ENCODE data around the gene FLYWCH2.

Gene FLYWCH2

DNA sequence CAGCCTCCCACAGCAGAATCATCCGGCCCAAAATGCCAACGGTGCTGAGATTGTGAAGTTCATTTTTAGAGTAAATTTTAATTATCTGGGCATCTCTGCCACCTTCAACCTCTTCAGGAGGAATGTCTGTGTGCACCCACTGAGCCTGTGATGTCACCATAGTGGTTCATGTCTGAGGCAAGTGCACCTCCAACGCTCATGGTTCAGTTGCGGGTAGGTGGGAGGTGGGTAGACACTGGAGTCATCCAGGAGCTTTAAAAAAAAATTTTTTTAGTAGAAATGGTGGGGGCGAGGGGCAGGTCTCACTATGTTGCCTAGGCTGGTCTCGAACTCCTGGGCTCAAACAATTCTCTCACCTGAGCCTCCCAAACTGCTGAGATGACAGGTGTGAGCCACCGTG lies 30.6 kb downstream of the FLYWCH2 start:
- H3K9me3 ChIP-seq (ENCODE audit: insufficient read depth, low read length, severe bottlenecking) = no peaks in the 10 kb centered on the region
- peaks cover 16% of the 10 kb centered on the region for H3K79me2 ChIP-seq (ENCODE audit: insufficient read depth, low read length)
- no peak for ATAC-seq (ENCODE audit: insufficient read depth, low read depth)
- no peak overlapping the region for H3K9ac ChIP-seq (ENCODE audit: low read depth, low read length)
- H3K27me3 ChIP-seq (ENCODE audit: insufficient read depth, low read length, poor library complexity) = no peaks in the 10 kb centered on the region
- H4K20me1 ChIP-seq (ENCODE audit: insufficient read depth, low read length) = no peaks in the 10 kb centered on the region
- peaks cover 23% of the 10 kb centered on the region for H3K4me1 ChIP-seq (ENCODE audit: insufficient read depth, low read length)
- DNase-seq = no peak
- H3K36me3 ChIP-seq (ENCODE audit: insufficient read depth, low read length) = peaks cover 15% of the 10 kb centered on the region
- no peak overlapping the region for H3K27ac ChIP-seq (ENCODE audit: low read length)
- H3K4me2 ChIP-seq (ENCODE audit: insufficient read depth, low read length) = peak overlapping the region; percentile 89
- H3K4me3 ChIP-seq (ENCODE audit: low read depth in 1 of 2, low read length in 2 of 2) = peak overlapping the region in 1 of 2 experiments; percentile 82; a peak in 1 of 4 replicates
- no peak overlapping the region for H2AFZ ChIP-seq (ENCODE audit: low read depth, low read length)
- TF ChIP-seq, protein P1, sequence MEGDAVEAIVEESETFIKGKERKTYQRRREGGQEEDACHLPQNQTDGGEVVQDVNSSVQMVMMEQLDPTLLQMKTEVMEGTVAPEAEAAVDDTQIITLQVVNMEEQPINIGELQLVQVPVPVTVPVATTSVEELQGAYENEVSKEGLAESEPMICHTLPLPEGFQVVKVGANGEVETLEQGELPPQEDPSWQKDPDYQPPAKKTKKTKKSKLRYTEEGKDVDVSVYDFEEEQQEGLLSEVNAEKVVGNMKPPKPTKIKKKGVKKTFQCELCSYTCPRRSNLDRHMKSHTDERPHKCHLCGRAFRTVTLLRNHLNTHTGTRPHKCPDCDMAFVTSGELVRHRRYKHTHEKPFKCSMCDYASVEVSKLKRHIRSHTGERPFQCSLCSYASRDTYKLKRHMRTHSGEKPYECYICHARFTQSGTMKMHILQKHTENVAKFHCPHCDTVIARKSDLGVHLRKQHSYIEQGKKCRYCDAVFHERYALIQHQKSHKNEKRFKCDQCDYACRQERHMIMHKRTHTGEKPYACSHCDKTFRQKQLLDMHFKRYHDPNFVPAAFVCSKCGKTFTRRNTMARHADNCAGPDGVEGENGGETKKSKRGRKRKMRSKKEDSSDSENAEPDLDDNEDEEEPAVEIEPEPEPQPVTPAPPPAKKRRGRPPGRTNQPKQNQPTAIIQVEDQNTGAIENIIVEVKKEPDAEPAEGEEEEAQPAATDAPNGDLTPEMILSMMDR (IDR thresholded peaks at IDR 0.05; ENCODE audit: borderline replicate concordance, extremely low read depth, low read length, poor library complexity, severe bottlenecking) = no peak
- TF ChIP-seq EZH2 (IDR thresholded peaks at IDR 0.05; ENCODE audit: borderline replicate concordance, low read depth, low read length, severe bottlenecking) = no peak

GRCh38 chr16:2914233-2914632 lies 31.2 kb downstream of the FLYWCH2 start:
- H3K9me3 ChIP-seq (ENCODE audit: insufficient read depth, low read length, severe bottlenecking) = no peaks in the 10 kb centered on the region
- H3K27me3 ChIP-seq (ENCODE audit: insufficient read depth, low read length, poor library complexity) = no peaks in the 10 kb centered on the region
- no peak for DNase-seq
- H4K20me1 ChIP-seq (ENCODE audit: insufficient read depth, low read length) = no peaks in the 10 kb centered on the region
- no peak overlapping the region for H3K4me2 ChIP-seq (ENCODE audit: insufficient read depth, low read length)
- peaks cover 16% of the 10 kb centered on the region for H3K79me2 ChIP-seq (ENCODE audit: insufficient read depth, low read length)
- no peak overlapping the region for H3K4me3 ChIP-seq (ENCODE audit: low read depth in 1 of 2, low read length in 2 of 2)
- no peak overlapping the region for H2AFZ ChIP-seq (ENCODE audit: low read depth, low read length)
- ATAC-seq (ENCODE audit: insufficient read depth, low read depth) = no peak
- H3K4me1 ChIP-seq (ENCODE audit: insufficient read depth, low read length) = peaks cover 23% of the 10 kb centered on the region
- TF ChIP-seq, protein P1 (IDR thresholded peaks at IDR 0.05; ENCODE audit: borderline replicate concordance, extremely low read depth, low read length, poor library complexity, severe bottlenecking) = no peak
- TF ChIP-seq EZH2 (IDR thresholded peaks at IDR 0.05; ENCODE audit: borderline replicate concordance, low read depth, low read length, severe bottlenecking) = no peak
- H3K9ac ChIP-seq (ENCODE audit: low read depth, low read length) = no peak overlapping the region
- peaks cover 15% of the 10 kb centered on the region for H3K36me3 ChIP-seq (ENCODE audit: insufficient read depth, low read length)
- H3K27ac ChIP-seq (ENCODE audit: low read length) = no peak overlapping the region

DNA sequence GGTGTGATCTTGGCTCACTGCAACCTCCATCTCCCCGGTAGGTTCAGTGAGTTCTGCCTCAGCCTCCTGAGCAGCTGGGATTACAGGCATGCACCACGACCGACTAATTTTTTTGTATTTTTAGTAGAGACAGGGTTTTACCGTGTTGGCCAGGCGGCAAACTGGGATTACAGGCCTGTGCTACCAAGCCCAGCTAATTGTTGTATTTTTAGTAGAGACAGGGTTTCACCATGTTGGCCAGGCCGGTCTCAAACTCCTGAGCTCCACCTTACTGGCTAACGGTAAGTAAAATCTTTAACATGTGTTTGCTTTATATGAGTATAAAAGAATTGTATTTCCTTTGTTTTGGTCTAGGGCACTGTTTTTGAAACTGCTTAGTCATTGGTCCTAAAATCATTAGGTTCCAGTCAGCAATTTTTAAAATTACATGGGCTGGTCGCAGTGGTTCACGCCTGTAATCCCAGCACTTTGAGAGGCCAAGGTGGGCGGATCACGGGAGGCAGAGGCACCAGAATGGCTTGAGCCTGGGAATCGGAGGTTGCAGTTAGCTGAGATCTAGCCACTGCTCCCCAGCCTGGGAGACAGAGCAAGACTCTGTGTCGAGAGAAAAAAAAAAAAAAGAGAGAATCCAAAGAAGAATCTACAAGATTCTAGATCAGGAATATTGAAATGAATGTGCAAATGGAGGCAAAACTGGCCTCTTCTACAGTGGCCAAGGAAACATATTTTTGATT lies 32.3 kb downstream of the FLYWCH2 start:
- Histone ChIP-seq H3K4me1 (ENCODE audit: insufficient read depth, low read length) (peaks cover 23% of the 10 kb centered on the region), H3K4me2 (ENCODE audit: insufficient read depth, low read length) (no peak overlapping the region), H3K27me3 (ENCODE audit: insufficient read depth, low read length, poor library complexity) (no peaks in the 10 kb centered on the region), H3K27ac (ENCODE audit: low read length) (no peak overlapping the region), H4K20me1 (ENCODE audit: insufficient read depth, low read length) (no peaks in the 10 kb centered on the region), H3K4me3 (ENCODE audit: low read depth in 1 of 2, low read length in 2 of 2) (no peak overlapping the region), H3K36me3 (ENCODE audit: insufficient read depth, low read length) (peaks cover 19% of the 10 kb centered on the region), H3K9me3 (ENCODE audit: insufficient read depth, low read length, severe bottlenecking) (no peaks in the 10 kb centered on the region), H2AFZ (ENCODE audit: low read depth, low read length) (no peak overlapping the region), H3K79me2 (ENCODE audit: insufficient read depth, low read length) (peaks cover 16% of the 10 kb centered on the region), H3K9ac (ENCODE audit: low read depth, low read length) (no peak overlapping the region)
- DNase-seq (no peak), ATAC-seq (ENCODE audit: insufficient read depth, low read depth) (no peak)
- TF ChIP-seq, protein P1 (IDR thresholded peaks at IDR 0.05; ENCODE audit: borderline replicate concordance, extremely low read depth, low read length, poor library complexity, severe bottlenecking) = no peak
- no peak for TF ChIP-seq EZH2 (IDR thresholded peaks at IDR 0.05; ENCODE audit: borderline replicate concordance, low read depth, low read length, severe bottlenecking)

Measured in DND-41 (cell line).